ENCODE results near the gene CACNA1H. TPM values are rescaled to one million over a fixed set of nuclear protein-coding genes. Genes with fewer than 3 reads are reported as not detected.

The CACNA1H gene
- total RNA-seq, 1 experiment from 2014 or later: 31.1 TPM

- Histone ChIP-seq H3K4me3 (ENCODE audit: low read depth in 2 of 2, low read length in 2 of 2) (no peak overlapping the region), H3K27me3 (ENCODE audit: control insufficient read depth, insufficient read depth, low read length) (no peaks in the 10 kb centered on the region), H3K9me3 (ENCODE audit: control insufficient read depth, insufficient read depth, low read depth, low read length) (no peaks in the 10 kb centered on the region), H3K27ac (ENCODE audit: low read length) (no peak overlapping the region), H3K4me1 (ENCODE audit: control insufficient read depth, insufficient read depth, low read length) (peaks cover 10% of the 10 kb centered on the region), H3K36me3 (ENCODE audit: control insufficient read depth, insufficient read depth, low read length) (no peaks in the 10 kb centered on the region)
- ChIA-PET POLR2A (no interaction called here), CTCF (no interaction called here)
- no peak for DNase-seq (ENCODE audit: low read depth, low spot score)
- no TSS peak for BruUV-seq (replicated peaks)
- ATAC-seq: no peak
- in situ Hi-C loops (cut with HindIII; ENCODE audit: low pct_unique_long_range_greater_than_20kb, low sequenced_read_pairs) (no loop called here), intact Hi-C loops (cut with micrococcal nuclease; ENCODE audit: unreplicated experiment) (no loop called here)
- TF ChIP-seq SIN3A (IDR thresholded peaks at IDR 0.05; ENCODE audit: borderline replicate concordance, insufficient read depth, low read depth, low read length) (no peak), TCF7L2 (IDR thresholded peaks at IDR 0.05; ENCODE audit: low read depth, low read length) (no peak), REST (IDR thresholded peaks at IDR 0.05; ENCODE audit: insufficient read depth in 1 of 2, low read depth in 2 of 2, low read length in 1 of 2) (no peak), POLR2AphosphoS5 (IDR thresholded peaks at IDR 0.05; ENCODE audit: low read depth, low read length) (no peak)
- TF ChIP-seq, protein P1, sequence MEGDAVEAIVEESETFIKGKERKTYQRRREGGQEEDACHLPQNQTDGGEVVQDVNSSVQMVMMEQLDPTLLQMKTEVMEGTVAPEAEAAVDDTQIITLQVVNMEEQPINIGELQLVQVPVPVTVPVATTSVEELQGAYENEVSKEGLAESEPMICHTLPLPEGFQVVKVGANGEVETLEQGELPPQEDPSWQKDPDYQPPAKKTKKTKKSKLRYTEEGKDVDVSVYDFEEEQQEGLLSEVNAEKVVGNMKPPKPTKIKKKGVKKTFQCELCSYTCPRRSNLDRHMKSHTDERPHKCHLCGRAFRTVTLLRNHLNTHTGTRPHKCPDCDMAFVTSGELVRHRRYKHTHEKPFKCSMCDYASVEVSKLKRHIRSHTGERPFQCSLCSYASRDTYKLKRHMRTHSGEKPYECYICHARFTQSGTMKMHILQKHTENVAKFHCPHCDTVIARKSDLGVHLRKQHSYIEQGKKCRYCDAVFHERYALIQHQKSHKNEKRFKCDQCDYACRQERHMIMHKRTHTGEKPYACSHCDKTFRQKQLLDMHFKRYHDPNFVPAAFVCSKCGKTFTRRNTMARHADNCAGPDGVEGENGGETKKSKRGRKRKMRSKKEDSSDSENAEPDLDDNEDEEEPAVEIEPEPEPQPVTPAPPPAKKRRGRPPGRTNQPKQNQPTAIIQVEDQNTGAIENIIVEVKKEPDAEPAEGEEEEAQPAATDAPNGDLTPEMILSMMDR (IDR thresholded peaks at IDR 0.05): no peak
Measured at GRCh38 chr16:1120577-1120941, 32.3 kb upstream of the CACNA1H start.

- ATAC-seq: no peak
- Histone ChIP-seq H3K4me1 (ENCODE audit: control insufficient read depth, insufficient read depth, low read length) (peaks cover 10% of the 10 kb centered on the region), H3K27ac (ENCODE audit: low read length) (no peak overlapping the region), H3K27me3 (ENCODE audit: control insufficient read depth, insufficient read depth, low read length) (no peaks in the 10 kb centered on the region), H3K4me3 (ENCODE audit: low read depth in 2 of 2, low read length in 2 of 2) (no peak overlapping the region), H3K9me3 (ENCODE audit: control insufficient read depth, insufficient read depth, low read depth, low read length) (no peaks in the 10 kb centered on the region), H3K36me3 (ENCODE audit: control insufficient read depth, insufficient read depth, low read length) (no peaks in the 10 kb centered on the region)
- in situ Hi-C loops (cut with HindIII; ENCODE audit: low pct_unique_long_range_greater_than_20kb, low sequenced_read_pairs) (no loop called here), intact Hi-C loops (cut with micrococcal nuclease; ENCODE audit: unreplicated experiment) (no loop called here)
- no TSS peak for BruUV-seq (replicated peaks)
- CTCF ChIA-PET: no interaction called here
- no peak for TF ChIP-seq POLR2AphosphoS5 (IDR thresholded peaks at IDR 0.05; ENCODE audit: low read depth, low read length)
- TF ChIP-seq REST (IDR thresholded peaks at IDR 0.05; ENCODE audit: insufficient read depth in 1 of 2, low read depth in 2 of 2, low read length in 1 of 2): no peak
- TF ChIP-seq TCF7L2 (IDR thresholded peaks at IDR 0.05; ENCODE audit: low read depth, low read length): no peak
- TF ChIP-seq, protein P1 (IDR thresholded peaks at IDR 0.05): no peak
- no peak for TF ChIP-seq SIN3A (IDR thresholded peaks at IDR 0.05; ENCODE audit: borderline replicate concordance, insufficient read depth, low read depth, low read length)
- POLR2A ChIA-PET: no interaction called here
- DNase-seq (ENCODE audit: low read depth, low spot score): no peak
Measured at GRCh38 chr16:1121009-1121408, 31.9 kb upstream of the CACNA1H start.
